Activated naive CD4-positive, alpha-beta T cell treated with anti-CD3 and anti-CD28 coated beads, Interleukin-2, amount 10 ng/mL, durations not matched to agents 7 days and 5 days (primary cell): ENCODE measurements around the gene C1orf174.
A peak's percentile ranks its signal among the peaks of the same experiment; 100 is the strongest.
"Not testable (repeated sequence)": the region's sequence is repeated elsewhere in the genome, so short reads cannot be mapped to it uniquely, and the experiment has no call there.

Source experiments
- CTCF ChIA-PET: fragments of 350-600 bp; sonication (Branson Sonifier 250); formaldehyde crosslinking; loops from one replicate; lab custom pipeline; 2021; ENCODE audit warnings: antibody characterized with exemption; lab: Charles Lee
- DNase-seq: peaks from one replicate; pipeline ENCODE4 v3.0.0-alpha.2; 2020
- H3K27ac Mint-ChIP-seq: one replicate; pipeline ENCODE4 v1.8.0; 2021; ENCODE audit warnings: mild to moderate bottlenecking, moderate library complexity, mixed read lengths
- H3K27me3 Mint-ChIP-seq: one replicate; pipeline ENCODE4 v1.8.0; 2021; ENCODE audit warnings: mild to moderate bottlenecking, mixed read lengths
- H3K36me3 Mint-ChIP-seq: one replicate; pipeline ENCODE4 v1.8.0; 2021; ENCODE audit warnings: mixed read lengths
- H3K4me1 Mint-ChIP-seq: one replicate; pipeline ENCODE4 v1.8.0; 2021; ENCODE audit warnings: mixed read lengths
- H3K4me3 Mint-ChIP-seq: one replicate; pipeline ENCODE4 v1.8.0; 2021; ENCODE audit warnings: mild to moderate bottlenecking, moderate library complexity, mixed read lengths
- H3K9me3 Mint-ChIP-seq: one replicate; pipeline ENCODE4 v1.8.0; 2021; ENCODE audit warnings: mixed read lengths

The C1orf174 gene

DNA sequence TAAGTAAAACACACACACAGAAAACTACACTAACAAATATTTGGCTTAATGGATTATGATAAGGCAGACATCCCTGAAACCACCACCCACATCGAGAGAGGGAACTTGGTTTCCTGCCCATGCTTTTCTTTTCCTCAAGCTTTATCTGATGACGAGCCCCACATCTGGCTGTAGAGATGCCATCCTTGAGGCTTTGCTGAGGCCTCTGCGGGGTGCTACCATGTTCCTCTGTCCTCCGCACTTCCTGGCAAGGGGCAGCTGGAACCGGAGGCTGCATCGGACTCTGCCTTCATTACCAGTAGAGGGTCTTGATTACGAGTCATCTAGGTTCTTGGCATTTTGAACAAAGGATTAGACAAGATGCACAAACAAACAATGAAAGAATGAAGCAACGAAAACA is 21.7 kb upstream of the C1orf174 start:
- Mint-ChIP-seq H3K27ac (no peak overlapping the region), H3K4me3 (no peak overlapping the region), H3K9me3 (no peaks in the 10 kb centered on the region), H3K27me3 (no peaks in the 10 kb centered on the region), H3K36me3 (no peaks in the 10 kb centered on the region), H3K4me1 (no peaks in the 10 kb centered on the region)
- CTCF ChIA-PET = interaction anchor here (0.6 kb wide), 1 partner anchor 1950 kb away, joined by 3 read pairs; no protein-coding TSS in a partner anchor
- peak; percentile 2 for DNase-seq

DNA sequence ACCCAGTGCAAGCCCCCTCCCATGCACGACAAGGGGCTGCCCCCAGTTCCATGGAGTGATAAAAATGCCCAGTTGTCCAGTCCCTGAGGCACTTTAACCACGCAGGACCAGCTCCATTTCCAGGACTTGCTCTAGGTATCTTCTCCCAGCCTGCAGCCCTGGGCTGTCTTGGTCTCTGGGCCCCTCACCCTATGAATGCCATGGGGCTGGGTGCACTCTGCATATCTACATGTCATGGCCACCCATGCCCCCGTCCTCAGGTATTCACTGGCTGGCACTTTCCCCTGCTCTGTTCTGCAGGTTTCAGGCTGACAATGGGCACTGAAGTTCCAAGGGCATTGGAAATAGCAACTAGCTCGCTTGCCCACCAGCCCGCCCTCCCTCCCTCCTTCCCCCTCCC is 19.6 kb upstream of the C1orf174 start:
- peak; percentile 10 for DNase-seq
- CTCF ChIA-PET = no interaction called here
- Mint-ChIP-seq H3K36me3 (no peaks in the 10 kb centered on the region), H3K9me3 (no peaks in the 10 kb centered on the region), H3K4me1 (no peaks in the 10 kb centered on the region), H3K27ac (no peak overlapping the region), H3K27me3 (no peaks in the 10 kb centered on the region), H3K4me3 (no peak overlapping the region)

DNA sequence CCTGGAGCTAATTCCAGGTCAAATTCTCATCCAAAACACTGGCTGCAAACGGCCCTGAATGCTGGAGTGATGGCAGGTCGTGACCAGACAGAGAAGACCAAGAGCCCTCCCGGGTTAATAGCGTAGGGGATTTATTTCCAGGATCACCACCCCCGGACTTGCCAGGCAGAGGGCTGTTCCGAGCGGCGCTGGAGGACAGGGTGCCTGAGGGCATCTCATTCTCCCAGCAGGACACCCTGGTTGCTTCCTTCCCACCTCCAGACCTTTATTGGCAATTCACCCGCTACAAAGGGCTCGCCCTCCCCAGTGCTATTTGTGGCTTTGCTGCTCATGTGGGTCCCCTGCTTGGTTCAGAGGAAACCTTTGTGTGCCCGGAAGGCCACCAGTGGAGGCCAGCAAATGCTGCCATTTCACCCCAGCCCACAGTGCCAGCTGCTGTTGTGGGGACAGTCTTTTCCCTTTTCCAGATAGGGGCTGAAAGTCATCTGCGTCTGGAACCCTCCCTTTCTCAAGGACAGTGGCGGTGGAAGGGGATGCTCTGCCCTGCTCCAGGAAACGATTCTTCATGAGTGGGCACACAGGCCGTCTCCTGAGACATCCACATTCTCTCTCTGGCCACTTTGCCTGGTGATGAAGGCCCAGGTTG is 19.0 kb upstream of the C1orf174 start:
- CTCF ChIA-PET = no interaction called here
- Mint-ChIP-seq H3K9me3 (no peaks in the 10 kb centered on the region), H3K27me3 (no peaks in the 10 kb centered on the region)

DNA sequence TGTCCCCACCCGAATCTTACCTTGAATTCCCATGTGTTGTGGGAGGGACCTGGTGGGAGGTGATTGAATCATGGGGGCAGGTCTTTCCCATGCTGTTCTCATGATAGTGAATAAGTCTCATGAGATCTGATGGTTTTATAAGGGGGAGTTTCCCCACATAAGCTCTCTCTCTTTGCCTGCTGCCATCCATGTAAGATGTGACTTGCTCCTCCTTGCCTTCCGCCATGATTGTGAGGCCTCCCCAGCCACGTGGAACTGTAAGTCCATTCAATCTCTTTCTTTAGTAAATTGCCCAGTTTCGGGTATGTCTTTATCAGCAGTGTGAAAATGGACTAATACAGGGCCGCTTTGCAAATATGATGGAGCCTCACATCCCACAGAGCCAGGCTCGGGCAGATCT is 18.3 kb upstream of the C1orf174 start:
- CTCF ChIA-PET, H3K27ac Mint-ChIP-seq, H3K4me1 Mint-ChIP-seq, H3K36me3 Mint-ChIP-seq, H3K9me3 Mint-ChIP-seq, H3K27me3 Mint-ChIP-seq, H3K4me3 Mint-ChIP-seq, DNase-seq: not testable (repeated sequence)

More for the DNA sequence above, 19.0 kb upstream of the C1orf174 start:
- H3K4me1 Mint-ChIP-seq = no peaks in the 10 kb centered on the region
- H3K36me3 Mint-ChIP-seq = no peaks in the 10 kb centered on the region
- no peak overlapping the region for H3K4me3 Mint-ChIP-seq
- DNase-seq = peak; percentile 11
- H3K27ac Mint-ChIP-seq = no peak overlapping the region

DNA sequence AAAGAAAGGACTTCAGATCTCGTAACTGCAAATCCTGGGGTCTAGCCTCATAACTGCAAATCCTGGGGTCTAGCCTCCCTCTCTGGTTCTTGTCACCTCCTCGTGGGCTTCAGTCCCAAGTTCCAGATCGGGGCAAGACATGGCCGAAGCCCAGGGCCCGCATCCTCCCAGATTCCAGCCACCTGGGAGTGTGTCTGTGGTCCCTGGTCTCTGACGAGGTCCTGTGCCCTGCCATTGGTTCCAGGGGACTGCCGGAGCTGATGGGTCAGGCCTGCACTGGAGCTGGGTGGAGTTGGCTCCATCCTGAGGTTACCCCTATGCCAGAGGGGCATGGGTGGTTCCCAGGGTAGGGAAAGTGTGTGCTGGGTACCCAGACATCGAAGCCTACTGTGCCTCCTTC is 17.7 kb upstream of the C1orf174 start:
- Mint-ChIP-seq H3K27ac (no peak overlapping the region), H3K4me1 (no peaks in the 10 kb centered on the region), H3K36me3 (no peaks in the 10 kb centered on the region), H3K9me3 (no peaks in the 10 kb centered on the region), H3K4me3 (no peak overlapping the region), H3K27me3 (no peaks in the 10 kb centered on the region)
- DNase-seq = no peak
- CTCF ChIA-PET = no interaction called here

DNA sequence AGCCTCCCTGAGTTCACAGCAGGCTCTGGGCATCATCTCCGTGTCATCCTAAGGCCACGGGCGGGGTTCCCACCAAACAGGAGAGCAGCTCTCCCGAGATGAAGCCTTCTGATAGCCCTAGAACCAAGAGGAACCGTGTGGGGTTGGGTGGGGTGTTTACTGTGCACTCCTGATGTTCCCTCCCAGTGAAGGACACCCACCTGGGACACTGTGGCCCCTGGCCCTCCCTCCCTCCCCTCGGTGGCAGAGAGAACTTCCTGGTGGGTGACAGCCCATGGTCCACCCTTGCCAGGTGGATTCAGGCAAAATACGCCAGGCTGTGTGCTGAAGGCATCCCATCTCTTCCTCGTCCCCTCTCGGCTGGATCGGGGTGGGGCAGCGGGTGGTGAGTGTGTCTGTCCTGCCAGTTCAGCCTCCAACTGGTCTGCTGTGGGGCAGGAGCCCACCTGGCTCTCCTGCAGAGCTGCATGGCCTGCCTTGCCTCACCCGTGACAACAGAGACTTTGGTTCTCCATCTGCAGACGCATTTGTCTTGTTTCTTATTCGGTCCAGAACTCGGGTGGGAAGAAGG is 15.6 kb upstream of the C1orf174 start:
- no peak for DNase-seq
- CTCF ChIA-PET = no interaction called here
- Mint-ChIP-seq H3K36me3 (no peaks in the 10 kb centered on the region), H3K9me3 (no peaks in the 10 kb centered on the region), H3K4me1 (no peaks in the 10 kb centered on the region), H3K27ac (no peak overlapping the region), H3K27me3 (peaks cover 14% of the 10 kb centered on the region), H3K4me3 (no peak overlapping the region)

DNA sequence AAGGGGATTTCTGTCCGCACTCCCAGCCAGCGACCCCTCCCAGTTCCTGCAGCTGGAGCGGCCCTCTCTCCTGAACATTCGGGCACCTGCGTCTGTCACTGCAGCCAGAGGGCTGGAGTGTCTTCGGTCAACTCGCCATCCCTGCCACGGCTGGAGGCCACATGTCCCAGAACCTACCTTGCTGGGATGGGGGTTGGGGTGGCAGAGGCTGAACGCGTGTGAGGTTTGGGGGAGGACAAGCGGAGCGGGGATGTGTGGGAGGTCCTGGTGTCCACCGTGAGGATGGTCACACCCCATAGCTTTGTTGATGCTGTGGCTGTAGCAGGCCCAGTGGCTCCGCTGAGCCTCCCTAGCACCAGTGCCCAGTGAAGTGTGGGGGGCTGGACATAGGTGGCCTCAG is 14.8 kb upstream of the C1orf174 start:
- no peaks in the 10 kb centered on the region for H3K9me3 Mint-ChIP-seq
- H3K36me3 Mint-ChIP-seq = no peaks in the 10 kb centered on the region
- CTCF ChIA-PET = no interaction called here

DNA sequence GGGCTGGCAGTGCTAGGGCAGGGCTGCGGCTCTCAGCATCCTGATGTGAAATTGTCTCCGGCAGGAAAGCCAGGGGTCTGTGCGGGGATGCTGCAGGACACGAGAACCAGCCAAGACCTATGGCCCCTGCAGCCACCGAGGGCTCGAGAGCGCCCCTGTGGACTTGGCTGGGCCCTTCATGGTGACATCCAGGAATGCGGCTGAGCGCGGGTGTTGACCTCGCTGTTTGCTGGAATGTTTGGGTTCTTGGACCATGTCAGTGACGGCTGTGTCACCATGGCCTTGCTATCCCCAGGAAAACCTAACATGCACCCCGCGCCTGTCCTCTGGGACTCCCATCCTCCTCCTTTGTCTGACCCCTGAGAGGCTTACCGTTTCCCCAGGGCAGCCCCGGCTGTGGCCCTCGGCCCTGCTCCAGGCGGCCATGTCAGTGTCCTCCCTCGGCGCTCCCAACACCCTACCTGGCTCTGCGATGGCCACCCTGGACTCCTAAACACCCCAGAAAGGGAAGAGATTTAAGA is 14.3 kb upstream of the C1orf174 start:
- H3K36me3 Mint-ChIP-seq = no peaks in the 10 kb centered on the region
- no peak for DNase-seq
- H3K27me3 Mint-ChIP-seq = peaks cover 24% of the 10 kb centered on the region
- H3K27ac Mint-ChIP-seq = no peak overlapping the region
- H3K4me1 Mint-ChIP-seq = no peaks in the 10 kb centered on the region
- H3K4me3 Mint-ChIP-seq = no peak overlapping the region
- CTCF ChIA-PET = no interaction called here
- no peaks in the 10 kb centered on the region for H3K9me3 Mint-ChIP-seq

More for the DNA sequence above, 14.8 kb upstream of the C1orf174 start:
- no peak overlapping the region for H3K27ac Mint-ChIP-seq
- H3K4me1 Mint-ChIP-seq = no peaks in the 10 kb centered on the region
- no peak overlapping the region for H3K4me3 Mint-ChIP-seq
- DNase-seq = peak; percentile 17
- peaks cover 21% of the 10 kb centered on the region for H3K27me3 Mint-ChIP-seq

DNA sequence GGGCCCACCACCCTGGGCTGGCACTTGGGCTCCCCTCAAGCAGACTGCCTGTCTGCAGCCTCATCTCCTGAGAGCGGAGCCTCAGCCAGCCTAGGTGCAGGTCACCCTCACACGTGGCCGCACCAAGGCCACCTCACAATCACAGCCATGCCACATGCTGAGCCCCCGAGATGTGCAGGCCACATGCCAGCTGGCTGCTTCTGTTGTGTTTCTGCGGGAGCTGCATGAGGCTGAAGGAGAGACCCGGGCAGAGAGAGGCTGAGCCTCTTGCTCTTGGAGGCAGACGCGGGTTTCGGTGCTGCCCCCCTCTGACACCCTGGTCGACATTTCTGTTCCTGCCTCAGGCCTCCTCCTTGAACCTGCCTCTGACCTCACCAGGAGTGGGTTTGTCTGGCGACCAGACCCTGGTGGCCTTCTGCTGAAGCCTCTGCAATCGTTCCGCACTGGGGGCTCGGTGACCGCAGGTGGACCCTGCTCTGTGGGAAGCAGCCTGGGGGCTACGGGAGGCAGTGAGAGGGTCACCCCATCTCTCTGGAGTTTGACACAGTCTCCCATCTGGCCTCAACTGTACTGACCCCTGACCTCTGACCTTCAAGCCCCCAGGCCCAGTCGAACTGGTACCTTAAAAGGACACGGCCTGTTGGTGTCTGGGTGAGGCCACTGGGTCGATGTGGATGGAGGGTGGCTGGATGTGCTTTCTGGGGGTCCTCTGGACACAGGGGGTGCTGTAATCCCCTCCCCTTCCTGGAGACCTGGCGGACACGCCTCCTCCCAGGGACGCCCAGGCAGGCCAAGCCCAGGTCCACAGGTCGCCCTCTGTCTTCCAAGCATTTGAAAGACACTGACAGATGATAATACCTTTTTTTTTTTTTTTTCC is 13.0 kb upstream of the C1orf174 start:
- Mint-ChIP-seq H3K9me3 (no peaks in the 10 kb centered on the region), H3K27me3 (peaks cover 29% of the 10 kb centered on the region), H3K4me3 (no peak overlapping the region), H3K36me3 (no peaks in the 10 kb centered on the region), H3K4me1 (no peaks in the 10 kb centered on the region), H3K27ac (no peak overlapping the region)
- DNase-seq = peak; percentile 18
- CTCF ChIA-PET = no interaction called here

DNA sequence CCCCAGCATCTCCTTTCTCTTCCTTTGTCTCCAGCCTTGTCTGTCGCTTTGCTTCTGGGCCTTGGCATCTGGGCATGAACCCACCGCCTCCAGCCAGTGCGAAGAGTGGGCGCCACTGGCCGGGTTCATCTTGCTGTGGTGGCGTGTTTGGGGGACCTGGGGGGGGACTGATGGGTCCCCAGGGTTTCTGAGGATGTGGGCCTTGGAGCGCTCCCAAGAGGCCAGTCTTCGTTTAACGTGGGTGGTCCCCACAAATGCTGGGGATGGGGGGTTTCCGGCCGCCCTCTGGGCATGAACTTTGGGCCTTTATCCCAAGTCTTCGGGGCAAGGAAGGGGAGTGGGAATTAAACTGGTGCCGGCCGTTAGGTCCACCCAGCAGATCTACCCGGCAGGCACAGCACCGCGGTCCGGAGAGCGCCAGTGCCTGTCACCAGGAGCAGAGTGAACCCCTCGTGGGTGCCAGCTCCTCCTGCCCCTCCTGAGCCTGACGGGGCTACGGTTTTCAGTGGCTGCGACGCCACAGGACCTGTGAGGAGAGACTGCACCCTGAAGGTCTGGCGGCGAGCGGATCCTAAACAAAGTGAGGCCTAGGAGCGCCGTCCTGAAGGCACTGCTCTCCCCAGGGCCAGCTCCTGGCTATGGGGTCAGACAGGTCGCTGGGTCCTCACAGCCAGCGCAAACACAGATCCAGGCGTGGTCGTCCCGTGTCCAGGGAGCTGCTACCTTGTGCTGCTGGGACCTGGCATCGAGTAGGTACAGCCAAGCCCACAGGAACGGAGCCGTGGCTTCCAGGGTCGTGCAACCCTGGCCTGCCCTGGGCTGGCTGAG is 12.1 kb upstream of the C1orf174 start:
- CTCF ChIA-PET = interaction anchor here (0.6 to 0.8 kb wide), 2 partner anchors 9 to 173 kb away, joined by 3 read pairs; no protein-coding TSS in a partner anchor
- H3K27me3 Mint-ChIP-seq = peaks cover 33% of the 10 kb centered on the region
- H3K27ac Mint-ChIP-seq = no peak overlapping the region
- H3K4me1 Mint-ChIP-seq = peaks cover 2% of the 10 kb centered on the region
- no peaks in the 10 kb centered on the region for H3K9me3 Mint-ChIP-seq
- H3K4me3 Mint-ChIP-seq = no peak overlapping the region
- DNase-seq = no peak
- H3K36me3 Mint-ChIP-seq = no peaks in the 10 kb centered on the region

DNA sequence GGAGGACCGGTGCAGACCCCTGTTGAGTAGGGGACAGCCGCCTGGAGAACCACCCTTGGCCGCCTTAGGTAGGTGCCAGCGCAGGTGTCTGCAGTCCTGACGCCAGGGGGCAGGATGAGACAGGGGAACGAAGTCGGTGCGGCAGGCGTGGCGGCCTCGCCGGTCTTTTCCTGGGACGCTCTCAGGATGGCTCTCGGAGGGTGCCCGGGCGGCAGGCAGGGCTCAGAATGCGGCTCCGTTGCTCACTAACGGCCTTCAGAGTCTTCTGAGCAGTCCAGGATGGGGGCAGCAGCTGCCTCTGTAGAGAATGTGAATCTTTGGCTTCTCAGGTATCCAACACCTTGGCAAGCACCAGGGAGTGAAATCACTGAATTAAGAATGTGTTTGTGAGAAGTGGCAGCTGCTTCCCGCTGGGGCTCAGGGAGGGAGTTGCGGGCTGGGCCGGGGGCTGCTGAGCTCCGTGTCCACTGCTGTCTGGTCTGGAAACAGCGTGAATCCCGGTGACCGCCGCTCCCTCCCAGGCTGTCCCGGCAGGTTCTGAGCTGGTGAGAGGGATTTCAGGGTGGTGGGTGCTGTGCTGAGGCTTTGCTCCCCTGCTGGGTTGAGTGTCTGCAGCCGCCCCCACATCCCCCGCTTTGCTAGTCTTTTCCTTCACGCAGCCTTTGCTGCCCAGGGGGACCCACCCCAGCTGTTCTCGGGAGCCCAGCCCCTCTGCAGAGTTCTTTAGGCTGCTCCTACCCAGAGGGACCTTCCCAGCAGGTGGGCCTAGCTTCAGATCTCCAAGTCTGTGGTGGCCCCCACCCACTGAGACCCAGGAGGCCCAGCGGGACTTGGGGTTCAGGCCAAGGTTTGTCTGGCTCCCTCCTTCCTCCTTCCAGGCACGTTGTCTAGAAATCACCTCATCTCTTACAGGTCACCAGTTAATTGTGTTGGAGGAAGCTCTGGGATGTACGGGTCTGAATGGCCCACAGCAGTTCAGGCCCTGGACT is 11.1 kb upstream of the C1orf174 start:
- Mint-ChIP-seq H3K27me3 (peaks cover 36% of the 10 kb centered on the region), H3K9me3 (no peaks in the 10 kb centered on the region), H3K4me1 (peaks cover 11% of the 10 kb centered on the region), H3K36me3 (no peaks in the 10 kb centered on the region), H3K4me3 (no peak overlapping the region), H3K27ac (no peak overlapping the region)
- peak; percentile 86 for DNase-seq
- CTCF ChIA-PET = interaction anchor here (0.6 to 0.8 kb wide), 2 partner anchors 10 to 174 kb away, joined by 3 read pairs; no protein-coding TSS in a partner anchor

DNA sequence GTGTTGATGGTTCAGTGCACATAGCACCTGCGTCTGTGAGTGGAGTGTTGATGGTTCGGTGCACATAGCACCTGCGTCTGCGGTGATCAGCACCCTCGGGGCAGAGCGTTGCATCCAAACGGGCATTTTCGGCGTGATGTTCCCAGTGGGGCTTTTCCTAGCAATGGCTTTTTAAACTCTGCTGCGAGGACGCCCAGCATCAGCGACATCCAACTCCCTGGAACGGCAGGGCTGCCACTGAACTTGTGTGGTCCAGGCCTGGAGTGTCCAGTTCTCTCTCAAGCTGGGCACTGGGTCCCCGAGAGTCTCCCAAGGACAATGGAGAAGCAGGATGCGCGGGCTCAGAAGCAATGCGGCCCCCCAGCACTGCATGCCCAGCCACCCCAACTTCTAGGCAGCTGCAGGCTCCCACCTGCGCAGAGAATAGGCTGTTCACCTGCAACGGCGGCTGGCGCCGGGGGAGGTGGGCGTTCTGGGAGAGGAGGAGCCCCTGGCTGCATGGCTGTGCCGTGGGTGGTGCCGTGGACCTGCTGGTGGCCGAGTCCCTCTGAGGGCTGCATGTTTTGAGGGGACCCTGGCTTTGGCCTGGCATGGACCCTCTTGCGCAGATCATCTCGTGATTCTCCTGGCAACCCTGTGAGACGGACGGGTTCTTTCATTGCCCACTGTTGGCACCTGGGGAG is 10.1 kb upstream of the C1orf174 start:
- CTCF ChIA-PET = no interaction called here
- Mint-ChIP-seq H3K9me3 (no peaks in the 10 kb centered on the region), H3K27ac (no peak overlapping the region), H3K4me3 (no peak overlapping the region), H3K27me3 (peaks cover 36% of the 10 kb centered on the region), H3K4me1 (peaks cover 19% of the 10 kb centered on the region), H3K36me3 (no peaks in the 10 kb centered on the region)
- no peak for DNase-seq
